HUES6 (cell line): ENCODE data around the gene B3GNT2.

Source experiments
- H3K27ac ChIP-seq: 2 replicates; pipeline ENCODE4 v1.7.0; 2013; ENCODE audit warnings: low read depth, mild to moderate bottlenecking, low read length, inconsistent platforms
- H3K27me3 ChIP-seq: 2 replicates; pipeline ENCODE4 v1.6.1; 2013; ENCODE audit warnings: low read length; ENCODE audit not compliant: control insufficient read depth, insufficient read depth
- H3K36me3 ChIP-seq: 2 replicates; pipeline ENCODE4 v1.6.1; 2013; ENCODE audit warnings: low read length; ENCODE audit not compliant: control insufficient read depth, insufficient read depth
- H3K4me1 ChIP-seq: 2 replicates; pipeline ENCODE4 v1.6.1; 2013; ENCODE audit warnings: low read length; ENCODE audit not compliant: control insufficient read depth, insufficient read depth
- H3K4me3 ChIP-seq: 2 replicates; pipeline ENCODE4 v1.5.1; 2013; ENCODE audit warnings: low read depth, low read length
- H3K9ac ChIP-seq: one replicate; pipeline ENCODE4 v1.6.1; 2013; ENCODE audit warnings: mild to moderate bottlenecking, low read length
- H3K9me3 ChIP-seq: 2 replicates; pipeline ENCODE4 v1.6.1; 2013; ENCODE audit warnings: low read depth, low read length; ENCODE audit not compliant: control insufficient read depth, insufficient read depth

B3GNT2 gene

GRCh38 chr2:62163106-62163831 is 32.6 kb upstream of the B3GNT2 start:
- Histone ChIP-seq H3K27ac (no peak overlapping the region), H3K4me3 (no peak overlapping the region), H3K4me1 (peaks cover 9% of the 10 kb centered on the region), H3K27me3 (no peaks in the 10 kb centered on the region), H3K9ac (no peak overlapping the region), H3K9me3 (no peaks in the 10 kb centered on the region), H3K36me3 (no peaks in the 10 kb centered on the region)

DNA sequence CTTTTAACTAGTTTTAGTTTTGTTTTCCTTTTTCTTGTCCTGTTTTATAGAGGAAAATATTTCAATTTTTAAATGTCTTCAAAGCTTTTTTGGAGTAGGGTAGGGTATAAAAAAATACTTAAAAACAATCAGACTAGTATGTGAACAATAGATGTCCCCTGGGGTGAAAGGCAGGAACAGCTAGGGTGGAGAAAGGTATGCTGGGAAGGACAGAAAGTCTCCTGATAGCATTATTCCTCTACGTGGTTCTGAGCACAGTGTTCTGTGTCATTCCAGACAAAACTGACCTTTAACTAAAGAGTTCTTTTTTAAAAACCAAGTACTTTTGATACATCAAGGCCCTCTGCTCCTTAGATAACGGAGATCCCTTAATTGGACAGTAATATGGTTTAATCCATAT is 32.1 kb upstream of the B3GNT2 start:
- Histone ChIP-seq H3K4me1 (peaks cover 9% of the 10 kb centered on the region), H3K9me3 (no peaks in the 10 kb centered on the region), H3K9ac (no peak overlapping the region), H3K27ac (no peak overlapping the region), H3K36me3 (no peaks in the 10 kb centered on the region), H3K4me3 (no peak overlapping the region), H3K27me3 (no peaks in the 10 kb centered on the region)

- H3K27me3 ChIP-seq = no peaks in the 10 kb centered on the region
- no peak overlapping the region for H3K27ac ChIP-seq
- no peaks in the 10 kb centered on the region; the same call in 1 of the 2 replicates for H3K4me1 ChIP-seq
- H3K36me3 ChIP-seq = no peaks in the 10 kb centered on the region
- no peak overlapping the region for H3K9ac ChIP-seq
- H3K9me3 ChIP-seq = no peaks in the 10 kb centered on the region
- H3K4me3 ChIP-seq = no peak overlapping the region
Measured at GRCh38 chr2:62175728-62176127, 20.2 kb upstream of the B3GNT2 start.

DNA sequence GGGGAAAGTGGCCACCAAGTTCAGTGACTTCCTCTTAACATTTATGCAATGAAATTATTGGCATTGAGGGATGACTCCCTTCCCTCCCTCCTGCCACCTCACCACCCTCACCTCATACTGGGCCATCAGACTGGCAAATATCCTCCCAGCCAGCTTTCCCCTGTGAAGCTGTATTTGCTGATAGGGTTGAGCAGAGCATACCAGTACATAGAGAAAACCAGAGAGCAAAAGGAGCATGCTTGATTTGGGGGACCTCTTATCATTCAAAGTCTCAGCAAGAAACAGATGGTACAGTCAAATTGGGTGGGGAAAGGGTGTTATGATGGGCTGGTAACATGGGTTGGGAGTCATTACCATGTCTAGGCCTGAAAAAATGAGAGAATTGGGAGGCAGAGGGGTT is 19.1 kb upstream of the B3GNT2 start:
- Histone ChIP-seq H3K4me1 (peaks cover 4% of the 10 kb centered on the region), H3K4me3 (no peak overlapping the region), H3K9ac (no peak overlapping the region), H3K36me3 (no peaks in the 10 kb centered on the region), H3K27ac (no peak overlapping the region), H3K9me3 (no peaks in the 10 kb centered on the region), H3K27me3 (no peaks in the 10 kb centered on the region)

- no peaks in the 10 kb centered on the region for H3K9me3 ChIP-seq
- H3K27ac ChIP-seq = no peak overlapping the region
- no peak overlapping the region for H3K4me3 ChIP-seq
- peaks cover 9% of the 10 kb centered on the region for H3K4me1 ChIP-seq
- H3K36me3 ChIP-seq = no peaks in the 10 kb centered on the region
- H3K27me3 ChIP-seq = no peaks in the 10 kb centered on the region
- no peak overlapping the region for H3K9ac ChIP-seq
Measured at GRCh38 chr2:62177392-62178049, 18.4 kb upstream of the B3GNT2 start.

DNA sequence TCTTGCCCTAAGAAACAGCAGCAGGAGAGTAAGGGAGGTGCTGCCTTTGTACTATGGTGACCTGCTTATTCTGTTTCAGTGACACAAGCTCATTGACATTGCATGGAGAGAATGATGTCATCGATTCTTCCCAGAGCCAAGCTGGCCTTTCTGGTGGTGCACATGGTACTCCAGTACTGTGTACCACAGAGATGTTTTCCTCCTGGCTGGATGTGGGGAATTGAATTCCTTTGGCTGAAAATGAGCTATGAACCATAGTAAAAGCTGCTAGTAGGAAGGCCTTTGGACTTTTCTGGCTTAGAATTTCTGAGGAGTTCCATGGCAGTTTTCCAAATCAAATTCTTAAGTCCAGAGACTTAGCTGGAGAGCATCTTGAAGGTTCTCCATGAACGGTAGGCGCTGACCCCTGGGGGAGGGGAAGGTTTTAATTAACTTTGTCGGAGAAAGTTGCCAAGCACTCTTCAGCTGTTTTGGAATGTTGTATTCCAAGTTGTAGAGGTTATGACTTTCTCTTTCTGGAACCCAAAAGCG is 17.1 kb upstream of the B3GNT2 start:
- Histone ChIP-seq H3K4me1 (peaks cover 9% of the 10 kb centered on the region), H3K4me3 (no peak overlapping the region), H3K36me3 (no peaks in the 10 kb centered on the region), H3K27ac (no peak overlapping the region), H3K9me3 (no peaks in the 10 kb centered on the region), H3K9ac (no peak overlapping the region), H3K27me3 (no peaks in the 10 kb centered on the region)

DNA sequence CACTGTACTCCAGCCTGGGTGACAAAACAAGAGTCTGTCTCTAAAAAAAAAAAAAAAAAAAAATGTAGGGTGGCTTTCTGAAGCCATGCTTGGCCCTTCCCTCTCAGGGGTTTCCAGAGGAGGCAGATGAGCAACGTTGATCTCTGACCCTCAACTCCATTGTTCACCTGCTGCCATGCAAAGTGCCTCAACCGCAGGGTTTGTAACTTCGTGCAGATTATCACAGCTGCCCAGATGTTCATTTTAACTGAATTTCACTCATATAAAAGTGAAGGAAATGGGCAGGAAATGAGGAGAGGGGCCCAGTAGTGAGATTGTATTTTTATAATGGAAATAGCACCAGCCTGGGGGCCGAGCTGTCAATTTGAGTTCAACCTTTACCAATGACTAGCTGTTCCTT is 14.9 kb upstream of the B3GNT2 start:
- no peak overlapping the region for H3K9ac ChIP-seq
- H3K27me3 ChIP-seq = no peaks in the 10 kb centered on the region
- H3K27ac ChIP-seq = no peak overlapping the region
- H3K36me3 ChIP-seq = no peaks in the 10 kb centered on the region
- no peak overlapping the region for H3K4me3 ChIP-seq
- no peaks in the 10 kb centered on the region for H3K9me3 ChIP-seq
- H3K4me1 ChIP-seq = peaks cover 9% of the 10 kb centered on the region

- Histone ChIP-seq H3K36me3 (no peaks in the 10 kb centered on the region), H3K4me3 (no peak overlapping the region), H3K27ac (no peak overlapping the region), H3K4me1 (peaks cover 9% of the 10 kb centered on the region), H3K27me3 (no peaks in the 10 kb centered on the region), H3K9ac (no peak overlapping the region), H3K9me3 (no peaks in the 10 kb centered on the region)
Measured at GRCh38 chr2:62181843-62182242, 14.1 kb upstream of the B3GNT2 start.

DNA sequence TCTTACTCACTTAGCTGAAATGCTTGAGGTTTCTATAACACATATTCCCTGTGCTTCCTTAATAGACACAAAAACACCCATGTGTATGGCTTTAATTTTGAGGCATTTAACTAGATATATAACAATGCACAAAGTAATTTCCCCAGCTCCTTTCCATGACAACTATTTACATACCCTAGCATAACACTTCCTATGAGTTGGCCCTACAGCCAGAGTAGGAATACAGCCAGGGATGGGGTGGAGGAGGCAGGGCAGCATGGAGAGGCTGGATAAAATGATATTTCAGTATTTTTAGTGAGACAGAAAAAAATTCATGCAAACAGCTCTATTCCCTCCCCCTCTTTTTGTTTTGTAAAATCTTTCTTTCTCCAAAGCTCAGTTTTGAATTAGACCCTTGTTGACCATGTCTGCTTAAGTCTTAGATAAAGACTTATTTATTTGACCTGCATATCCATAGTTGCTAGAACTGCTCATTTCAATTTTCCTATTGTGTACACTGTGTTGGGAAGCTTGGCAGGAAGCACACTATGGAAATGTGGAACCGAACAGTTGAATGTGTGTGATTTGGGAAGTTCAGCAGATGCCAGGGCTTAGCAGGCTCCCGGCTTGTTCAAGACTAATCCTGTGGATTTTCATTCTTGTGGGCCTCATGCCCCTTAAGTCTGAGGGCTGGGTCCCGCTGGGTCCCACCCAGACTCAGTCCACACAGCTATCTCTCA is 11.2 kb upstream of the B3GNT2 start:
- Histone ChIP-seq H3K4me1 (peaks cover 9% of the 10 kb centered on the region), H3K36me3 (no peaks in the 10 kb centered on the region), H3K9me3 (no peaks in the 10 kb centered on the region), H3K4me3 (no peak overlapping the region), H3K9ac (no peak overlapping the region), H3K27ac (no peak overlapping the region), H3K27me3 (no peaks in the 10 kb centered on the region)

- Histone ChIP-seq H3K27ac (no peak overlapping the region), H3K36me3 (no peaks in the 10 kb centered on the region), H3K9ac (no peak overlapping the region), H3K27me3 (no peaks in the 10 kb centered on the region), H3K4me1 (peaks cover 9% of the 10 kb centered on the region), H3K4me3 (no peak overlapping the region), H3K9me3 (no peaks in the 10 kb centered on the region)
Measured at GRCh38 chr2:62185475-62186155, 10.3 kb upstream of the B3GNT2 start.
